GM23338 (cell line): ENCODE data around the gene CYP2W1. TPM values are rescaled to one million over a fixed set of nuclear protein-coding genes. Genes with fewer than 3 reads are reported as not detected.
A peak's percentile ranks its signal among the peaks of the same experiment; 100 is the strongest.

ENCODE experiments used
- ATAC-seq: fragments of 200-7000 bp; cut with Tn5 transposase; 3 replicates; pipeline ENCODE4 v1.9.1; 2020
- DNase-seq: peaks from one replicate; pipeline ENCODE4 v3.0.0-alpha.2; 2015; ENCODE audit warnings: low spot score
- H2AFZ ChIP-seq: fragments of 200-600 bp; sonication (generic); 2 replicates; pipeline ENCODE4 v1.8.0; 2016; ENCODE audit warnings: antibody characterized with exemption, mild to moderate bottlenecking, moderate library complexity
- H3F3A ChIP-seq: fragments of 200-600 bp; sonication (generic); replicated peaks from 2 replicates; pipeline ENCODE4 v1.8.0; 2017; ENCODE audit warnings: antibody characterized with exemption, mixed run types, low read depth
- H3K27ac ChIP-seq: fragments of 200-600 bp; sonication (generic); 2 replicates; pipeline ENCODE4 v1.6.1; 2016; ENCODE audit warnings: low read depth
- H3K27me3 ChIP-seq: fragments of 200-600 bp; sonication (generic); 2 replicates; pipeline ENCODE4 v1.8.0; 2016; ENCODE audit warnings: mild to moderate bottlenecking, mixed run types, moderate library complexity; ENCODE audit not compliant: insufficient read depth
- H3K36me3 ChIP-seq: fragments of 200-600 bp; sonication (generic); 2 replicates; pipeline ENCODE4 v1.8.0; 2016; ENCODE audit warnings: mild to moderate bottlenecking; ENCODE audit not compliant: insufficient read depth
- H3K4me1 ChIP-seq: fragments of 200-600 bp; sonication (generic); 2 replicates; pipeline ENCODE4 v1.8.0; 2016; ENCODE audit warnings: mild to moderate bottlenecking, moderate library complexity; ENCODE audit not compliant: insufficient read depth
- H3K4me2 ChIP-seq: fragments of 200-600 bp; sonication (generic); 2 replicates; pipeline ENCODE4 v1.7.1; 2017; ENCODE audit warnings: mixed run types
- H3K4me3 ChIP-seq: fragments of 200-600 bp; sonication (generic); 2 replicates; pipeline ENCODE4 v1.6.1; 2016; ENCODE audit warnings: mixed run types
- H3K79me2 ChIP-seq: fragments of 200-600 bp; sonication (generic); replicated peaks from 2 replicates; pipeline ENCODE4 v1.8.0; 2017; ENCODE audit warnings: mild to moderate bottlenecking; ENCODE audit not compliant: insufficient read depth
- H3K9me2 ChIP-seq: fragments of 200-600 bp; sonication (generic); 2 replicates; pipeline ENCODE4 v1.8.0; 2017; ENCODE audit not compliant: insufficient read depth
- H4K20me1 ChIP-seq: fragments of 200-600 bp; sonication (generic); replicated peaks from 2 replicates; pipeline ENCODE4 v1.8.0; 2017; ENCODE audit warnings: mild to moderate bottlenecking; ENCODE audit not compliant: insufficient read depth
- H3K27ac Mint-ChIP-seq: 2 replicates; pipeline ENCODE4 v1.8.0; 2020; ENCODE audit warnings: inconsistent platforms, mild to moderate bottlenecking, moderate library complexity, mixed read lengths
- H3K27me3 Mint-ChIP-seq: 3 replicates; pipeline ENCODE4 v1.8.0; 2022; ENCODE audit warnings: low read depth, mild to moderate bottlenecking, moderate library complexity, mixed read lengths, inconsistent platforms; ENCODE audit not compliant: insufficient read depth, poor library complexity
- H3K36me3 Mint-ChIP-seq: 3 replicates; pipeline ENCODE4 v1.8.0; 2021; ENCODE audit warnings: low read depth, mild to moderate bottlenecking, inconsistent platforms, moderate library complexity, mixed read lengths
- H3K4me1 Mint-ChIP-seq: 3 replicates; pipeline ENCODE4 v1.8.0; 2020; ENCODE audit warnings: mild to moderate bottlenecking, inconsistent platforms, mixed read lengths
- H3K4me3 Mint-ChIP-seq: 3 replicates; pipeline ENCODE4 v1.8.0; 2021; ENCODE audit warnings: moderate library complexity, mild to moderate bottlenecking, inconsistent platforms, mixed read lengths
- H3K9me3 Mint-ChIP-seq: 3 replicates; pipeline ENCODE4 v1.8.0; 2020; ENCODE audit warnings: moderate library complexity, mild to moderate bottlenecking, inconsistent platforms, mixed read lengths
- CREB1 ChIP-seq: fragments of 250-450 bp; sonication (Bioruptor Pico); IDR thresholded peaks from 2 replicates; pipeline ENCODE4 v1.5.0; 2020; ENCODE audit warnings: low read depth, mild to moderate bottlenecking, moderate library complexity
- EZH2 ChIP-seq: fragments of 200-600 bp; sonication (generic); IDR thresholded peaks from one replicate; pipeline ENCODE4 v1.8.0; 2017; ENCODE audit warnings: antibody characterized with exemption, mild to moderate bottlenecking, low read depth; ENCODE audit not compliant: unreplicated experiment
- JUNB ChIP-seq: IDR thresholded peaks from one replicate; pipeline ENCODE4 v1.6.1; 2016; ENCODE audit warnings: antibody characterized with exemption; ENCODE audit not compliant: unreplicated experiment
- NANOG ChIP-seq: IDR thresholded peaks from 2 replicates; pipeline ENCODE4 v1.6.1; 2016; ENCODE audit warnings: antibody characterized with exemption, borderline replicate concordance
- POLR2AphosphoS5 ChIP-seq: IDR thresholded peaks from 2 replicates; pipeline ENCODE4 v1.6.1; 2016; ENCODE audit warnings: antibody characterized with exemption, low read depth
- STAT1 ChIP-seq: IDR thresholded peaks from one replicate; pipeline ENCODE4 v1.6.1; 2016; ENCODE audit warnings: antibody characterized with exemption; ENCODE audit not compliant: unreplicated experiment
- ZNF331 ChIP-seq: fragments of 250-450 bp; sonication (Bioruptor Pico); IDR thresholded peaks from 2 replicates; pipeline ENCODE4 v1.5.0; 2020; ENCODE audit warnings: low read depth, mild to moderate bottlenecking, moderate library complexity
- polyA plus RNA-seq: library from polyadenylated mRNA; unstranded; fragments of >200 nt; fragmentation: Nextera tagmentation; extraction: Ambion mirVana; gene quantifications from 2 replicates; pipeline ENCODE4 v1.2.1, GENCODE V29; 2016
- total RNA-seq: library from RNA; depleted of rRNA; stranded (reverse); fragments of >200 nt; shearing (Covaris generic); gene quantifications from 2 replicates; pipeline ENCODE4 v1.2.3, GENCODE V29; 2014
- TF ChIP-seq, protein P1 (sequence below): fragments of 250-450 bp; sonication (Bioruptor Pico); IDR thresholded peaks from 2 replicates; pipeline ENCODE4 v1.5.0; 2020; ENCODE audit warnings: mild to moderate bottlenecking, moderate library complexity
- TF ChIP-seq, protein P2 (sequence below): IDR thresholded peaks from one replicate; pipeline ENCODE4 v1.6.1; 2018; ENCODE audit warnings: antibody characterized with exemption; ENCODE audit not compliant: unreplicated experiment
- TF ChIP-seq, protein P3 (sequence below), 2 experiments: fragments of 200-600 bp in 1 of 2; sonication (generic) in 1 of 2; conservative IDR thresholded peaks; 2 replicates each; pipeline versions ENCODE4 v1.5.1 to v1.6.1; 2016 to 2017; ENCODE audit warnings: antibody characterized with exemption in 2 of 2, low read depth in 2 of 2, mild to moderate bottlenecking in 2 of 2, moderate library complexity in 1 of 2
- TF ChIP-seq, protein P4 (sequence below): IDR thresholded peaks from 2 replicates; pipeline ENCODE4 v1.6.1; 2016; ENCODE audit warnings: antibody characterized with exemption

CYP2W1 gene
- total and polyA plus RNA-seq, 2 experiments from 2014 or later: not detected

DNA sequence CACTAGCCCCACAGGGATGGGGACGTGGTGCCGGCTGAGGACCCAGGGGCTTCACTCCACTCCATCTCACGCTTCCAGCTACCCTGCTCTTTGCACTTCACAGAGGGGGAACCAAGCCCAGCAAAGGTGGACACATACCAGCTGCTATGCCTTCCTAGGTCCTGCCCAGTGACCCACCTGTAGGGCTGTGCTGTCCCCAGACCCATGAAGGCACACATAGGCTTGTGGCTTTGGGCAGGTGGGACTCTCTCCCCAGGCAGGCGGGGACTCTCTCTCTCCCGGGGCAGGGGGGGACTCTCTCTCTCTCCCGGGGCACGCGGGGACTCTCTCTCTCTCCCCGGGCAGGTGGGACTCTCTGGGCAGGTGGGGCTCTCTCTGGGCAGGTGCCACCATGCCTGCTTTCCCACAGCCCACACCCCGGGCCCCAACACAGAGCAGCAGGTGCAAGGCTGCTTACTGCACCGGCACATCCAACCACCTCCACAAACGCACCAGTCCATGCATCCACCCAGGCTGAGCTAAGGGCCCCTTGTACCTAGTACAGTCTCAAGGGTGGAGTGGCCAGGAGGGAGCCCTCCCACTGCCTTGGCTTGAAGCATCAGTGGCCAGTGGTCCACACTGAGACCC, 47.6 kb downstream of the CYP2W1 start (continued):
- TF ChIP-seq EZH2: no peak

DNA sequence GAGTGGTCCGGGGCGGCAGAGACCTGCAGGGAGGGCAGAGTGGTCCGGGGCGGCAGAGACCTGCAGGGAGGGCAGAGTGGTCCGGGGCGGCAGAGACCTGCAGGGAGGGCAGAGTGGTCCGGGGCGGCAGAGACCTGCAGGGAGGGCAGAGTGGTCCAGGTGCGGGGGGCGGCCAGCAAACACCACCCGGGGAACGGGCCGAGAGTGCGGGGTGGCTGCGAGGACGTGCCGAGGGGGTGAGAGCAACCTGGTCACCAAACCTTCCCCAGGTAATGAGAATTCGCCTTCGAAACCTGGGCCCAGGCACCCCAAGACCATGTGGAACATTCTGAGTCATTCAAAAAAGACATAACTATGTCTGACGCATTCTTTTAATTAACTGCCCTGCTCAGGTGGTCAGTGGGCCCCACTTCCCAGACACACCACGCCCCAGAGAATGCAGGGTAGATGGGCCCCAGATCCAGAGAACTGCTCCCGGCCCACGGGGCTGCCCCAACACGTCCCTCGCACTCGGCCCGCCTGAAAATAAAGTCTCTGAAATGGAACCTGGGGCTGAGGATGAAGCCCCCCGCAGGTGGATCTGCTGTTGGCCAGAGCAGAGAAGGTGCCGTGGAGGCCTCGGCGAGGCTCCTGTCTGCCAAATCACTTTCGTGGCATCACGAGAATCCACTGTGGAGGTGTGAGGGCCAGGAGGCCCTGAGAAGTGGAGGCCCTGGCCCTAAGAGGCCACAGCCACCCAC, 48.9 kb downstream of the CYP2W1 start:
- H3K4me1 ChIP-seq: no peaks in the 10 kb centered on the region; the same call in 1 of the 2 replicates
- peaks cover 22% of the 10 kb centered on the region for H3K36me3 Mint-ChIP-seq
- no peaks in the 10 kb centered on the region for H3K27me3 ChIP-seq
- peaks cover 3% of the 10 kb centered on the region; the same call in 1 of the 2 replicates for H4K20me1 ChIP-seq
- no peaks in the 10 kb centered on the region for H3K9me2 ChIP-seq
- peak overlapping the region; percentile 56; the same call in 1 of the 2 replicates for H3K27ac Mint-ChIP-seq
- H3F3A ChIP-seq: 0 out of 2 replicates have a peak, but pooled peaks cover 2% of the 10 kb centered on the region
- H3K79me2 ChIP-seq: no peaks in the 10 kb centered on the region; the same call in 1 of the 2 replicates
- H3K4me3 Mint-ChIP-seq: no peak overlapping the region
- H3K27me3 Mint-ChIP-seq: peaks cover 11% of the 10 kb centered on the region
- DNase-seq: no peak
- H3K9me3 Mint-ChIP-seq: peaks cover 17% of the 10 kb centered on the region
- no peak overlapping the region for H3K4me2 ChIP-seq
- H3K36me3 ChIP-seq: no peaks in the 10 kb centered on the region
- H3K27ac ChIP-seq: no peak overlapping the region
- ATAC-seq: no peak
- peaks cover 5% of the 10 kb centered on the region; the same call in 2 of the 3 replicates for H3K4me1 Mint-ChIP-seq
- no peak overlapping the region for H3K4me3 ChIP-seq
- H2AFZ ChIP-seq: no peak overlapping the region
- TF ChIP-seq, protein P1, sequence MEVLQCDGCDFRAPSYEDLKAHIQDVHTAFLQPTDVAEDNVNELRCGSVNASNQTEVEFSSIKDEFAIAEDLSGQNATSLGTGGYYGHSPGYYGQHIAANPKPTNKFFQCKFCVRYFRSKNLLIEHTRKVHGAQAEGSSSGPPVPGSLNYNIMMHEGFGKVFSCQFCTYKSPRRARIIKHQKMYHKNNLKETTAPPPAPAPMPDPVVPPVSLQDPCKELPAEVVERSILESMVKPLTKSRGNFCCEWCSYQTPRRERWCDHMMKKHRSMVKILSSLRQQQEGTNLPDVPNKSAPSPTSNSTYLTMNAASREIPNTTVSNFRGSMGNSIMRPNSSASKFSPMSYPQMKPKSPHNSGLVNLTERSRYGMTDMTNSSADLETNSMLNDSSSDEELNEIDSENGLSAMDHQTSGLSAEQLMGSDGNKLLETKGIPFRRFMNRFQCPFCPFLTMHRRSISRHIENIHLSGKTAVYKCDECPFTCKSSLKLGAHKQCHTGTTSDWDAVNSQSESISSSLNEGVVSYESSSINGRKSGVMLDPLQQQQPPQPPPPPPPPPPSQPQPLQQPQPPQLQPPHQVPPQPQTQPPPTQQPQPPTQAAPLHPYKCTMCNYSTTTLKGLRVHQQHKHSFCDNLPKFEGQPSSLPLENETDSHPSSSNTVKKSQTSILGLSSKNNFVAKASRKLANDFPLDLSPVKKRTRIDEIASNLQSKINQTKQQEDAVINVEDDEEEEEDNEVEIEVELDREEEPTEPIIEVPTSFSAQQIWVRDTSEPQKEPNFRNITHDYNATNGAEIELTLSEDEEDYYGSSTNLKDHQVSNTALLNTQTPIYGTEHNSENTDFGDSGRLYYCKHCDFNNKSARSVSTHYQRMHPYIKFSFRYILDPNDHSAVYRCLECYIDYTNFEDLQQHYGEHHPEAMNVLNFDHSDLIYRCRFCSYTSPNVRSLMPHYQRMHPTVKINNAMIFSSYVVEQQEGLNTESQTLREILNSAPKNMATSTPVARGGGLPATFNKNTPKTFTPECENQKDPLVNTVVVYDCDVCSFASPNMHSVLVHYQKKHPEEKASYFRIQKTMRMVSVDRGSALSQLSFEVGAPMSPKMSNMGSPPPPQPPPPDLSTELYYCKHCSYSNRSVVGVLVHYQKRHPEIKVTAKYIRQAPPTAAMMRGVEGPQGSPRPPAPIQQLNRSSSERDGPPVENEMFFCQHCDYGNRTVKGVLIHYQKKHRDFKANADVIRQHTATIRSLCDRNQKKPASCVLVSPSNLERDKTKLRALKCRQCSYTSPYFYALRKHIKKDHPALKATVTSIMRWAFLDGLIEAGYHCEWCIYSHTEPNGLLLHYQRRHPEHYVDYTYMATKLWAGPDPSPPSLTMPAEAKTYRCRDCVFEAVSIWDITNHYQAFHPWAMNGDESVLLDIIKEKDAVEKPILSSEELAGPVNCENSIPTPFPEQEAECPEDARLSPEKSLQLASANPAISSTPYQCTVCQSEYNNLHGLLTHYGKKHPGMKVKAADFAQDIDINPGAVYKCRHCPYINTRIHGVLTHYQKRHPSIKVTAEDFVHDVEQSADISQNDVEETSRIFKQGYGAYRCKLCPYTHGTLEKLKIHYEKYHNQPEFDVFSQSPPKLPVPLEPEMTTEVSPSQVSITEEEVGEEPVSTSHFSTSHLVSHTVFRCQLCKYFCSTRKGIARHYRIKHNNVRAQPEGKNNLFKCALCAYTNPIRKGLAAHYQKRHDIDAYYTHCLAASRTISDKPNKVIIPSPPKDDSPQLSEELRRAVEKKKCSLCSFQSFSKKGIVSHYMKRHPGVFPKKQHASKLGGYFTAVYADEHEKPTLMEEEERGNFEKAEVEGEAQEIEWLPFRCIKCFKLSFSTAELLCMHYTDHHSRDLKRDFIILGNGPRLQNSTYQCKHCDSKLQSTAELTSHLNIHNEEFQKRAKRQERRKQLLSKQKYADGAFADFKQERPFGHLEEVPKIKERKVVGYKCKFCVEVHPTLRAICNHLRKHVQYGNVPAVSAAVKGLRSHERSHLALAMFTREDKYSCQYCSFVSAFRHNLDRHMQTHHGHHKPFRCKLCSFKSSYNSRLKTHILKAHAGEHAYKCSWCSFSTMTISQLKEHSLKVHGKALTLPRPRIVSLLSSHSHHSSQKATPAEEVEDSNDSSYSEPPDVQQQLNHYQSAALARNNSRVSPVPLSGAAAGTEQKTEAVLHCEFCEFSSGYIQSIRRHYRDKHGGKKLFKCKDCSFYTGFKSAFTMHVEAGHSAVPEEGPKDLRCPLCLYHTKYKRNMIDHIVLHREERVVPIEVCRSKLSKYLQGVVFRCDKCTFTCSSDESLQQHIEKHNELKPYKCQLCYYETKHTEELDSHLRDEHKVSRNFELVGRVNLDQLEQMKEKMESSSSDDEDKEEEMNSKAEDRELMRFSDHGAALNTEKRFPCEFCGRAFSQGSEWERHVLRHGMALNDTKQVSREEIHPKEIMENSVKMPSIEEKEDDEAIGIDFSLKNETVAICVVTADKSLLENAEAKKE: no peak
- TF ChIP-seq, protein P2, sequence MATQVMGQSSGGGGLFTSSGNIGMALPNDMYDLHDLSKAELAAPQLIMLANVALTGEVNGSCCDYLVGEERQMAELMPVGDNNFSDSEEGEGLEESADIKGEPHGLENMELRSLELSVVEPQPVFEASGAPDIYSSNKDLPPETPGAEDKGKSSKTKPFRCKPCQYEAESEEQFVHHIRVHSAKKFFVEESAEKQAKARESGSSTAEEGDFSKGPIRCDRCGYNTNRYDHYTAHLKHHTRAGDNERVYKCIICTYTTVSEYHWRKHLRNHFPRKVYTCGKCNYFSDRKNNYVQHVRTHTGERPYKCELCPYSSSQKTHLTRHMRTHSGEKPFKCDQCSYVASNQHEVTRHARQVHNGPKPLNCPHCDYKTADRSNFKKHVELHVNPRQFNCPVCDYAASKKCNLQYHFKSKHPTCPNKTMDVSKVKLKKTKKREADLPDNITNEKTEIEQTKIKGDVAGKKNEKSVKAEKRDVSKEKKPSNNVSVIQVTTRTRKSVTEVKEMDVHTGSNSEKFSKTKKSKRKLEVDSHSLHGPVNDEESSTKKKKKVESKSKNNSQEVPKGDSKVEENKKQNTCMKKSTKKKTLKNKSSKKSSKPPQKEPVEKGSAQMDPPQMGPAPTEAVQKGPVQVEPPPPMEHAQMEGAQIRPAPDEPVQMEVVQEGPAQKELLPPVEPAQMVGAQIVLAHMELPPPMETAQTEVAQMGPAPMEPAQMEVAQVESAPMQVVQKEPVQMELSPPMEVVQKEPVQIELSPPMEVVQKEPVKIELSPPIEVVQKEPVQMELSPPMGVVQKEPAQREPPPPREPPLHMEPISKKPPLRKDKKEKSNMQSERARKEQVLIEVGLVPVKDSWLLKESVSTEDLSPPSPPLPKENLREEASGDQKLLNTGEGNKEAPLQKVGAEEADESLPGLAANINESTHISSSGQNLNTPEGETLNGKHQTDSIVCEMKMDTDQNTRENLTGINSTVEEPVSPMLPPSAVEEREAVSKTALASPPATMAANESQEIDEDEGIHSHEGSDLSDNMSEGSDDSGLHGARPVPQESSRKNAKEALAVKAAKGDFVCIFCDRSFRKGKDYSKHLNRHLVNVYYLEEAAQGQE: no peak
- TF ChIP-seq STAT1 (no peak), POLR2AphosphoS5 (no peak), ZNF331 (no peak), EZH2 (no peak), NANOG (no peak), JUNB (no peak), CREB1 (no peak)
- TF ChIP-seq, protein P3, sequence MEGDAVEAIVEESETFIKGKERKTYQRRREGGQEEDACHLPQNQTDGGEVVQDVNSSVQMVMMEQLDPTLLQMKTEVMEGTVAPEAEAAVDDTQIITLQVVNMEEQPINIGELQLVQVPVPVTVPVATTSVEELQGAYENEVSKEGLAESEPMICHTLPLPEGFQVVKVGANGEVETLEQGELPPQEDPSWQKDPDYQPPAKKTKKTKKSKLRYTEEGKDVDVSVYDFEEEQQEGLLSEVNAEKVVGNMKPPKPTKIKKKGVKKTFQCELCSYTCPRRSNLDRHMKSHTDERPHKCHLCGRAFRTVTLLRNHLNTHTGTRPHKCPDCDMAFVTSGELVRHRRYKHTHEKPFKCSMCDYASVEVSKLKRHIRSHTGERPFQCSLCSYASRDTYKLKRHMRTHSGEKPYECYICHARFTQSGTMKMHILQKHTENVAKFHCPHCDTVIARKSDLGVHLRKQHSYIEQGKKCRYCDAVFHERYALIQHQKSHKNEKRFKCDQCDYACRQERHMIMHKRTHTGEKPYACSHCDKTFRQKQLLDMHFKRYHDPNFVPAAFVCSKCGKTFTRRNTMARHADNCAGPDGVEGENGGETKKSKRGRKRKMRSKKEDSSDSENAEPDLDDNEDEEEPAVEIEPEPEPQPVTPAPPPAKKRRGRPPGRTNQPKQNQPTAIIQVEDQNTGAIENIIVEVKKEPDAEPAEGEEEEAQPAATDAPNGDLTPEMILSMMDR (conservative IDR thresholded peaks at IDR 0.05; ENCODE audit: low read depth in 2 of 2): no peak
- TF ChIP-seq, protein P4, sequence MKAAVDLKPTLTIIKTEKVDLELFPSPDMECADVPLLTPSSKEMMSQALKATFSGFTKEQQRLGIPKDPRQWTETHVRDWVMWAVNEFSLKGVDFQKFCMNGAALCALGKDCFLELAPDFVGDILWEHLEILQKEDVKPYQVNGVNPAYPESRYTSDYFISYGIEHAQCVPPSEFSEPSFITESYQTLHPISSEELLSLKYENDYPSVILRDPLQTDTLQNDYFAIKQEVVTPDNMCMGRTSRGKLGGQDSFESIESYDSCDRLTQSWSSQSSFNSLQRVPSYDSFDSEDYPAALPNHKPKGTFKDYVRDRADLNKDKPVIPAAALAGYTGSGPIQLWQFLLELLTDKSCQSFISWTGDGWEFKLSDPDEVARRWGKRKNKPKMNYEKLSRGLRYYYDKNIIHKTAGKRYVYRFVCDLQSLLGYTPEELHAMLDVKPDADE: no peak
